ENCODE data around the gene CFAP57.
"Not testable (repeated sequence)": the region's sequence is repeated elsewhere in the genome, so short reads cannot be mapped to it uniquely, and the experiment has no call there.

Gene CFAP57

DNA sequence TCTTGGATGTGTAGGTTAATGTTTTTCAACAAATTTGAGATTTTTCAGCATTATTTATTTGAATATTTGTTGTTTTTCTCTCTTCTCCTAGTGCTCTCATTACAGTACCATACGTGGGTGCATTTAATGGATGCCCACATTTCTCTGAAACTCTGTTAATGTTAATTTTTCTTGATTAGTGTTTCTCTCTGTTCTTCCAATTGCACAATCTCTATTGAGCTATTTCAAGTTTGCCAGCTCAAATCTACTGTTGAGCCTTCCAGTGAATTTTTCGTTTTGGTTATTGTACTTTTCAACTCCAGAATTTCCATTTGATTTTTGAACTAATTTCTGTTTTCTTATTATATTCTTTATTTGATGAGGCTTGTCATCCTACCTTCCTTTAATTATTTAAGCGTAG, 31.7 kb downstream of the CFAP57 start:
- CTCF ChIA-PET = no interaction called here
- TF ChIP-seq, protein P1, sequence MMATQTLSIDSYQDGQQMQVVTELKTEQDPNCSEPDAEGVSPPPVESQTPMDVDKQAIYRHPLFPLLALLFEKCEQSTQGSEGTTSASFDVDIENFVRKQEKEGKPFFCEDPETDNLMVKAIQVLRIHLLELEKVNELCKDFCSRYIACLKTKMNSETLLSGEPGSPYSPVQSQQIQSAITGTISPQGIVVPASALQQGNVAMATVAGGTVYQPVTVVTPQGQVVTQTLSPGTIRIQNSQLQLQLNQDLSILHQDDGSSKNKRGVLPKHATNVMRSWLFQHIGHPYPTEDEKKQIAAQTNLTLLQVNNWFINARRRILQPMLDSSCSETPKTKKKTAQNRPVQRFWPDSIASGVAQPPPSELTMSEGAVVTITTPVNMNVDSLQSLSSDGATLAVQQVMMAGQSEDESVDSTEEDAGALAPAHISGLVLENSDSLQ (IDR thresholded peaks at IDR 0.05) = no peak
- no peak for TF ChIP-seq TARDBP (IDR thresholded peaks at IDR 0.05)
- no peak for TF ChIP-seq LEF1 (IDR thresholded peaks at IDR 0.05; ENCODE audit: borderline replicate concordance)
- TF ChIP-seq ARNT (IDR thresholded peaks at IDR 0.05) = no peak
- no peak for TF ChIP-seq HDGF (IDR thresholded peaks at IDR 0.05; ENCODE audit: borderline replicate concordance)
- TF ChIP-seq FOXM1 (IDR thresholded peaks at IDR 0.05; ENCODE audit: borderline replicate concordance) = no peak
- no peak for TF ChIP-seq FOXK2 (IDR thresholded peaks at IDR 0.05)
- no peak for TF ChIP-seq CTBP1 (IDR thresholded peaks at IDR 0.05; ENCODE audit: borderline replicate concordance)
- no peak for TF ChIP-seq SP1 (IDR thresholded peaks at IDR 0.05)
- no peak for TF ChIP-seq ELF4 (IDR thresholded peaks at IDR 0.05)
- no peak for TF ChIP-seq FOXA1 (IDR thresholded peaks at IDR 0.05)
- TF ChIP-seq L3MBTL2 (conservative IDR thresholded peaks at IDR 0.05) = no peak
- TF ChIP-seq ZNF384 (IDR thresholded peaks at IDR 0.05) = no peak
- no peak for TF ChIP-seq SUZ12 (IDR thresholded peaks at IDR 0.05)
- TF ChIP-seq NFRKB (IDR thresholded peaks at IDR 0.05) = no peak
- no peak for TF ChIP-seq BHLHE40 (IDR thresholded peaks at IDR 0.05; ENCODE audit: borderline replicate concordance)
- POLR2A ChIA-PET = no interaction called here
- DNase-seq (ENCODE audit: extremely low spot score) = no peak

DNA sequence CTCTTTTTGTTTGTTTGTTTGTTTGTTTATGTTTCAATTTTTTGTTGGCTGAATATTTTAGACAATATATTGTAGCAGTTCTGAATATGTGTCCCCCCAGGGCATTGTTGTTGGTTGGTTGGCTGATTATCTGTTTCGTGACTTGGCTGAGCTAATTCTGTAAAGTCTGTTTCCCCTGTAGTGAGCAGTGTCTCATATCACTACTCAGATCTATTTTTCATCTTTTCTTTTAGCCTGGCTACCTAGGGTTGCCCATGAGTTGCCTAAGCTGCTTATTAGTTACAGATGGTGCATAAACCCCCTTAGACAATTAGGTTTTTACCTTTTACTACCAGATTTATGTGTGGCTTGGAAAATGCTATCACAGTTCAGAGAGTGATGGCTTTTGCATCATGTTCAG, 32.3 kb downstream of the CFAP57 start:
- no peak for DNase-seq (ENCODE audit: extremely low spot score)
- POLR2A ChIA-PET = no interaction called here

GRCh38 chr1:43205671-43206070, 33.5 kb downstream of the CFAP57 start:
- DNase-seq (ENCODE audit: extremely low spot score) = no peak
- no peak for TF ChIP-seq NFRKB (IDR thresholded peaks at IDR 0.05)
- no peak for TF ChIP-seq ZNF384 (IDR thresholded peaks at IDR 0.05)
- no peak for TF ChIP-seq HDGF (IDR thresholded peaks at IDR 0.05; ENCODE audit: borderline replicate concordance)
- TF ChIP-seq FOXA1 (IDR thresholded peaks at IDR 0.05) = no peak
- TF ChIP-seq CTBP1 (IDR thresholded peaks at IDR 0.05; ENCODE audit: borderline replicate concordance) = no peak
- TF ChIP-seq SUZ12 (IDR thresholded peaks at IDR 0.05) = no peak
- no peak for TF ChIP-seq FOXM1 (IDR thresholded peaks at IDR 0.05; ENCODE audit: borderline replicate concordance)
- TF ChIP-seq ELF4 (IDR thresholded peaks at IDR 0.05) = no peak
- TF ChIP-seq, protein P1 (IDR thresholded peaks at IDR 0.05) = no peak
- TF ChIP-seq L3MBTL2 (conservative IDR thresholded peaks at IDR 0.05) = no peak
- no peak for TF ChIP-seq TARDBP (IDR thresholded peaks at IDR 0.05)
- TF ChIP-seq BHLHE40 (IDR thresholded peaks at IDR 0.05; ENCODE audit: borderline replicate concordance) = no peak
- TF ChIP-seq LEF1 (IDR thresholded peaks at IDR 0.05; ENCODE audit: borderline replicate concordance) = no peak
- TF ChIP-seq SP1 (IDR thresholded peaks at IDR 0.05) = no peak
- TF ChIP-seq ARNT (IDR thresholded peaks at IDR 0.05) = no peak
- TF ChIP-seq FOXK2 (IDR thresholded peaks at IDR 0.05) = no peak
- CTCF ChIA-PET = interaction anchor here (1.3 kb wide), 1 partner anchor 21 kb away, joined by 3 read pairs; no protein-coding TSS in a partner anchor
- POLR2A ChIA-PET = interaction anchor here (1.0 to 1.7 kb wide), 3 partner anchors 33 to 359 kb away, joined by 3 to 6 read pairs (median 6); partner anchors contain the start of genes CDC20, CFAP57, EBNA1BP2 and ZNF691

More for the DNA sequence above, 32.3 kb downstream of the CFAP57 start:
- CTCF ChIA-PET = interaction anchor here (1.3 kb wide), 1 partner anchor 23 kb away, joined by 3 read pairs; no protein-coding TSS in a partner anchor
- no peak for TF ChIP-seq FOXM1 (IDR thresholded peaks at IDR 0.05; ENCODE audit: borderline replicate concordance)
- TF ChIP-seq ELF4 (IDR thresholded peaks at IDR 0.05) = no peak
- TF ChIP-seq, protein P1 (IDR thresholded peaks at IDR 0.05) = no peak
- TF ChIP-seq ZNF384 (IDR thresholded peaks at IDR 0.05) = no peak
- no peak for TF ChIP-seq L3MBTL2 (conservative IDR thresholded peaks at IDR 0.05)
- TF ChIP-seq HDGF (IDR thresholded peaks at IDR 0.05; ENCODE audit: borderline replicate concordance) = no peak
- no peak for TF ChIP-seq CTBP1 (IDR thresholded peaks at IDR 0.05; ENCODE audit: borderline replicate concordance)
- no peak for TF ChIP-seq NFRKB (IDR thresholded peaks at IDR 0.05)
- no peak for TF ChIP-seq FOXK2 (IDR thresholded peaks at IDR 0.05)
- TF ChIP-seq BHLHE40 (IDR thresholded peaks at IDR 0.05; ENCODE audit: borderline replicate concordance) = no peak
- no peak for TF ChIP-seq TARDBP (IDR thresholded peaks at IDR 0.05)

DNA sequence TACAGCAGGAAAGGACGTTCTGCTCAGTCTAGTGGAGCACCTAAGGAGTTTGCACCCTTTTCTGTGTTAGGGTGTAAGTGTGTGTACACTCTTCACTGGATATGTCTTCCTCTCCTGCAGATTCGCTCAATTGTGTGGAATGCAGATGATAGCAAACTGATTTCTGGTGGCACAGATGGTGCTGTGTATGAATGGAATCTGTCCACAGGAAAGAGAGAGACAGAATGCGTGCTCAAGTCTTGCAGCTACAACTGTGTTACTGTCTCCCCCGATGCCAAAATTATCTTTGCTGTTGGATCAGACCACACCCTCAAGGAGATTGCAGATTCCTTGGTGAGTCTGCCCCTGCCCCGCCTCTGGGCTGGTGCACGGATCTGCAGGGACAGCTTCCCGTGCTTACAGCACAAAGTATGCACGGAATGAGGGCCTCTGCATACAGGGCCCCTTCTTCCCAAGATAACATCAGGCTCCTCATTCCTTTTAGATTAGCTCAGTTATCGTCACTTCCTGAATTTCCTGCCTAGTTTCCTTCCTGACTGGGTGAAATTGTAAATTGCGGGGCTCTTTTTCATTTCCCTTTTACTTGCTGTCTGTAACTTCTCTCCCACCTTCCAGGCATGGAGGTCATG, 34.6 kb downstream of the CFAP57 start:
- no peak for DNase-seq (ENCODE audit: extremely low spot score)
- CTCF ChIA-PET = interaction anchor here (1.2 to 1.4 kb wide), 2 partner anchors 208 to 348 kb away, joined by 3 to 4 read pairs; no protein-coding TSS in a partner anchor
- no peak for TF ChIP-seq ELF4 (IDR thresholded peaks at IDR 0.05)
- TF ChIP-seq ARNT (IDR thresholded peaks at IDR 0.05) = no peak
- no peak for TF ChIP-seq L3MBTL2 (conservative IDR thresholded peaks at IDR 0.05)
- TF ChIP-seq FOXA1 (IDR thresholded peaks at IDR 0.05) = no peak
- no peak for TF ChIP-seq CTBP1 (IDR thresholded peaks at IDR 0.05; ENCODE audit: borderline replicate concordance)
- POLR2A ChIA-PET = interaction anchor here (1.4 to 1.7 kb wide), 2 partner anchors 34 to 152 kb away, joined by 3 to 6 read pairs; partner anchors contain the start of genes CDC20, CFAP57 and EBNA1BP2

- ChIA-PET POLR2A (interaction anchor here (1.7 kb wide), 1 partner anchor 35 kb away, joined by 6 read pairs; the partner anchor contains the start of genes CFAP57 and EBNA1BP2), CTCF (interaction anchor here (1.2 to 1.4 kb wide), 2 partner anchors 207 to 347 kb away, joined by 3 to 4 read pairs; no protein-coding TSS in a partner anchor)
- TF ChIP-seq FOXA1 (IDR thresholded peaks at IDR 0.05) (no peak), FOXK2 (IDR thresholded peaks at IDR 0.05) (no peak), SP1 (IDR thresholded peaks at IDR 0.05) (no peak), SUZ12 (IDR thresholded peaks at IDR 0.05) (no peak), ARNT (IDR thresholded peaks at IDR 0.05) (no peak), BHLHE40 (IDR thresholded peaks at IDR 0.05; ENCODE audit: borderline replicate concordance) (no peak), L3MBTL2 (conservative IDR thresholded peaks at IDR 0.05) (no peak)
- DNase-seq (ENCODE audit: extremely low spot score) = no peak
Measured at GRCh38 chr1:43207229-43207853, 35.2 kb downstream of the CFAP57 start.

DNA sequence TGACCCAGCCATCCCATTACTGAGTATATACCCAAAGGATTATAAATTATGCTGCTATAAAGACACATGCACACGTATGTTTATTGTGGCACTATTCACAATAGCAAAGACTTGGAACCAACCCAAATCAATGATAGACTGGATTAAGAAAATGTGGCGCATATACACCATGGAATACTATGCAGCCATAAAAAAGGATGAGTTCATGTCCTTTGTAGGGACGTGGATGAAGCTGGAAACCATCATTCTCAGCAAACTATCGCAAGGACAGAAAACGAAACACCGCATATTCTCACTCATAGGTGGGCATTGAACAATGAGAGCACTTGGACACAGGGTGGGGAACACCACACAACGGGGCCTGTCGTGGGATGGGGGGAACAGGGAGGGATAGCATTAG, 36.1 kb downstream of the CFAP57 start:
- POLR2A ChIA-PET; DNase-seq (ENCODE audit: extremely low spot score); CTCF ChIA-PET: not testable (repeated sequence)
